Fibroblast of pulmonary artery (primary cell): Measurements from ENCODE around the gene SBF2.
"Not testable (repeated sequence)": the region's sequence is repeated elsewhere in the genome, so short reads cannot be mapped to it uniquely, and the experiment has no call there.

Experiments used
- DNase-seq: peaks from one replicate; pipeline ENCODE4 v3.0.0-alpha.2; 2010; ENCODE audit warnings: low read depth
- H3K4me3 ChIP-seq: replicated peaks from 2 replicates; pipeline ENCODE4 v1.5.1; 2011; ENCODE audit warnings: low read depth, mild to moderate bottlenecking, control low read depth, low read length, moderate library complexity
- TF ChIP-seq, protein P1 (sequence below): IDR thresholded peaks from 2 replicates; pipeline ENCODE4 v1.5.1; 2011; ENCODE audit warnings: mild to moderate bottlenecking, control low read depth, low read length, inconsistent platforms; ENCODE audit errors: missing control alignments

SBF2 gene

DNA sequence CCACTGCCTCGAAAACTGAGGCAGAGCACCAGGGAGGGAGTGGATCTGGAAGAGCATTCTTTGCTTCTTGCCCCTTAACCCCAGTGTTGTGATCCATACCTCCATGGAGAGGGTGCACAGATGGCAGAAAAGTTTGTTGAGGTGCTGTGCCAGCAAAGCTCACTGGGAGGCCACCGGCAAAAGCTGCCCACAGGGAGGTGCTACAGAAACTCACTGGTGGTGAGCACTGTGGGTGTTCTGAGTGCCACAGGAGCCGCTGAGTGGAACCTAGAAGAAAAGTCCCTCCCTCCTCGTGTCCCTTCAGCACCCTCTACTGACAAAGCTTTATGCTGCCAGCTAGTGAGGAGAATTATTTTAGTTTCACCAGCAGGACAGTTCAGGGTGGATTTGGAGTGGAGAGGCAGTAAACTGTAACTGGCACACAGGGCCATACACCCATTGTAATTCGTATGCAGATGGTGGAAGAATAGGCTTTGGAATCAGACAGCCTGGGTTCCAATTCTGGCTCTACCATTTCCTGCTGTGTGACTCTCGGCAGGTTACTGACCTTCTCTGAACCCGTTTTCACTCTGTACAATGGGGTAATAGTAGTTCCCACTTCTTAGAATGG is 545.6 kb downstream of the SBF2 start:
- TF ChIP-seq, protein P1, sequence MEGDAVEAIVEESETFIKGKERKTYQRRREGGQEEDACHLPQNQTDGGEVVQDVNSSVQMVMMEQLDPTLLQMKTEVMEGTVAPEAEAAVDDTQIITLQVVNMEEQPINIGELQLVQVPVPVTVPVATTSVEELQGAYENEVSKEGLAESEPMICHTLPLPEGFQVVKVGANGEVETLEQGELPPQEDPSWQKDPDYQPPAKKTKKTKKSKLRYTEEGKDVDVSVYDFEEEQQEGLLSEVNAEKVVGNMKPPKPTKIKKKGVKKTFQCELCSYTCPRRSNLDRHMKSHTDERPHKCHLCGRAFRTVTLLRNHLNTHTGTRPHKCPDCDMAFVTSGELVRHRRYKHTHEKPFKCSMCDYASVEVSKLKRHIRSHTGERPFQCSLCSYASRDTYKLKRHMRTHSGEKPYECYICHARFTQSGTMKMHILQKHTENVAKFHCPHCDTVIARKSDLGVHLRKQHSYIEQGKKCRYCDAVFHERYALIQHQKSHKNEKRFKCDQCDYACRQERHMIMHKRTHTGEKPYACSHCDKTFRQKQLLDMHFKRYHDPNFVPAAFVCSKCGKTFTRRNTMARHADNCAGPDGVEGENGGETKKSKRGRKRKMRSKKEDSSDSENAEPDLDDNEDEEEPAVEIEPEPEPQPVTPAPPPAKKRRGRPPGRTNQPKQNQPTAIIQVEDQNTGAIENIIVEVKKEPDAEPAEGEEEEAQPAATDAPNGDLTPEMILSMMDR = peak; percentile 74
- no peak overlapping the region for H3K4me3 ChIP-seq
- DNase-seq = peak; percentile 89

DNA sequence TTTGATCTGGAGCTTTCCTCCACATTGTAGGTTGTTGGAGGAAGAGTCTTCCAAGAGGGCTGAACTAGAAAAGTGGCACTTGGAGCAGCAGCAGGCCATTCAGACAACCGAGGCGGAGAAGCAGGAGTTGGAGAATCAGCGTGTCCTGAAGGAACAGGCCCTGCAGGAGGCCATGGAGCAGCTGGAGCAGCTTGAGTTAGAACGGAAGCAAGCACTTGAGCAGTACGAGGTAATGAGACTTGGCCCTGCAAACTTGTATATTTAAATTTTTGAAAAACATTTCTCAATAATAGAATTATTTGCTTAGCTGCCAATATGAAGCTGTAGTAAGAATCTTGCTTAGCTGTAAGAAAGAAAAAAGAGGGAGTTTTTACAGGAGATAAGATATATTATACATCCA is 546.2 kb downstream of the SBF2 start:
- TF ChIP-seq, protein P1 = no peak
- H3K4me3 ChIP-seq = no peak overlapping the region
- DNase-seq = no peak

DNA sequence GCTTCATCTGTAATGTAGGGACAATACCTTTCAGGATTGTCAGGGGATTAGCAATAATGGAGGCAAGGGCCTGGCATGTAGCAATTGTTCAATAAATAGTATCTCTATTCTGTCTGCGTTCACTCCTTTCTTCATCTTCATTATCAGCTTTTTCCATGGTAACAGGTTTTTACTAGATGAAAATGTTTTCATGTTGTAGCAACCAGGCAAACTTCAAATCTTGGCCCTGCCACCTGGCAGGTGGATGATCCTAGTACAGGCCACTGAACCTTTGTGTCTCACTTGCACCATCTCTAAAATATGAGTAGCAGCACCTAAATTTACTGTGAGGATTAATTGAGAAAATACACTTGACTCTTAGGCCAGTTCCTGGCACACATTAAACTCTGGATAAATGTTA is 546.8 kb downstream of the SBF2 start:
- TF ChIP-seq, protein P1 = no peak
- DNase-seq = no peak
- no peak overlapping the region for H3K4me3 ChIP-seq

DNA sequence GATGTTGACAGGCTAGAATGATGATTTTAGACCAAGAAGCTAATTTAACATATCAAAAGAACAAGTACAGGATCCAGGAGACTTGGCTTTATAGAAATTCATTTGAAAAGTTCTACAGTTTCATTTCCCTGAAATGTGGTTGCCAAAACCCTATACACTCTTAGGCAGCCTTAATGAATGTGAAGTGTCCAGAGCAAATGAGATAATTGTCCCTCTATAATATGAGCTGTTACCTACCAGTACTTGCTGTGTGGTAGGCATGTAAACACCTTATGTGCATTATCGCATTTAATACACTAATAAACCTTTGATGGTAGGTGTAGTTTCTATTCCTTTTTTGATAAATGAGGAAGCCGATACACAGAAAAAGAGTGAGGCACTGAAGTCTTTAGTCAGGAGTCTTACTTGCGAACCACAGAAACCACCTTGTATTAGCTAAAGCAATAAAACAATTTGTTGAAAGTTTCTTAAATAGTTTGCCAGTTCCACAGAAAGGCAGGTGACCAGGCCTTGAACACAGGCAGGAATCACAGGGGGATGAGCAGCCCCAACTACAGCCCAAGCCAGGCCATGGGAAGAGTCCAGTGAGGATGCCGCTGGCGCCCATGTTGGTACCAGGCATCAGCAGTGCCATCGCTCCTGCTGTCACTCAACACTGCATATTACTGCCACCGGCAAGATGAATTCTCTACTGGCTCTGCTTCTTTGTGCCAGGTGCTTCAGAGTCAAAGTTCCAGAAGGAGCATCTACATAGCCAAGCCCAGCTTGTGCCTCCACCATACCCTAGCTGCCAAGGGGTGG is 548.4 kb downstream of the SBF2 start:
- DNase-seq = no peak
- TF ChIP-seq, protein P1 = no peak
- H3K4me3 ChIP-seq = no peak overlapping the region

DNA sequence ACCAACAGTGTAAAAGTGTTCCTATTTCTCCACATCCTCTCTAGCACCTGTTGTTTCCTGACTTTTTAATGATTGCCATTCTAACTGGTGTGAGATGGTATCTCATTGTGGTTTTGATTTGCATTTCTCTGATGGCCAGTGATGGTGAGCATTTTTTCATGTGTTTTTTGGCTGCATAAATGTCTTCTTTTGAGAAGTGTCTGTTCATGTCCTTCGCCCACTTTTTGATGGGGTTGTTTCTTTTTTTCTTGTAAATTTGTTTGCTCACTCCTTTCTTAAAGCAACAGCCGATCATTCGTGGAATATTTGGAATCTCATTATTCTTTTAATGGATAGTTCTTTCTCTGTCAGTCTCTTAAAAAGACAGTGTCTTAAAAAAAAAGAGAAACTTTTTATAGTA is 550.5 kb downstream of the SBF2 start:
- DNase-seq, H3K4me3 ChIP-seq: not testable (repeated sequence)

DNA sequence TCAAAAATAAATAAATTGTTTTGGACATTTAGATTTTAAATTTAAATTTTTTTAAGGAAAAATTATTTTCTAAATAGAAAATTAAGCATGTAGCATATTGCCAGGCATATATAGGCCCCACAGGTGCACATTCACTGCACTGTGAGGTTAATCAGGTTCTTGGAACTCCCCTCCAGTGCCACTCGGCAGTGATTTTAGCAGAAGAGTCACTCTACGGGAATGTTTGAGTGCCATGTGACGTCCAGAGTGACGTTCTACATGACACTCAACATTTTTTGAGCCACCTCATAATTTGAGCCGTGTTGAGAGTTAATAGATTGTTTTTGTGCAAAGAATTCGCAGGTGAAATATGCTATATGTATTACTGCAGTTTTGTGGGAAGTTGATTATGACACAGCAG is 552.8 kb downstream of the SBF2 start:
- H3K4me3 ChIP-seq = no peak overlapping the region
- TF ChIP-seq, protein P1 = no peak
- no peak for DNase-seq

DNA sequence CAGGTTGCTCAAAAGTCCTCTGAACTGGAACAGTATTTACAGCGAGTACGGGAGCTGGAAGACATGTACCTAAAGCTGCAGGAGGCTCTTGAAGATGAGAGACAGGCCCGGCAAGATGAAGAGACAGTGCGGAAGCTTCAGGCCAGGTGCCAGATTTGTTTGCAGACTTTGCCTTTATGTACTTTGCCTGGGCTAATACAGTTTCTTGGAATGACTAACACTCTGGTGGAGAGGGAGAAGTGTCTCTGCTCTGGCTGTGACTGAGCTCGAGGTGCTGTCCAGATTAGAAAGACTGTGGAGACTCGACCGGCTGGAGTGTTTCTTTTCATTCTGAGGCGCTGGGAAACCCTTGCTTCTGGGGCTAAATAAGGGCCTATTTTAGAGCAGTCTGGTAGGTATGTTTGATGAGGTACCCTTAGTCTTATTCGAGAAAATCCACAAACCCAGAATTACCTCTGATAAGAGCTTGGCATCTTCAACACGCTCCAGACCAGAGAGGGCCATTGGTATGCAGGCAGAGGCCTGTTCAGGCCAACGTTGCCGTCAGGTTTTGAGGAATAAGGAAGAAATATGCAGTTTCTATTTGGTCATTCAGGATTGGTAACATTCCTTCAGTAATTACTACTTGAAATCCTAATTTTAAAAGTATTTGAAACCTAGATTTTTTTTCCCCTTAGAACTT is 553.7 kb downstream of the SBF2 start:
- H3K4me3 ChIP-seq = no peak overlapping the region
- TF ChIP-seq, protein P1 = no peak
- no peak for DNase-seq
